Measurements from ENCODE around the gene P3H1.
"Not testable (repeated sequence)": the region's sequence is repeated elsewhere in the genome, so short reads cannot be mapped to it uniquely, and the experiment has no call there.

P3H1 gene

DNA sequence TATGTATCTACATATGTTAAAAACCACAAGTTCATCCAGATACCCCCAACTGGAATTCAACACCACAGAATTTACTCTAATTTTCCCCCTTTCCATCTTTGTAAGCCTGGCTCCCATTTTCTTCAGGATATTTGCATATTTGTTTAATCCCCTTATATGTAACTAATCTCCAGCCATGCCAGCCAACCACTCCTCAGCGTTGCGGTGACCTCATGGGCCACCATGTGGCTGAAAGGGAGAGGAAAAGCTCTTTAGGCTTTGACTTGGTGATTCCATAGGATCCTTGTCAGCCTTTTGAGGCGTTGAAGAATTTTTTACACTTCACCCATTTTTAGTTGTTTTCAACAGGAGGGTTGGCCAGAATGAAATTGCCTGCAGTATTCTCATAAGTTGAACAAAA, 36.8 kb downstream of the P3H1 start:
- no peak for DNase-seq (ENCODE audit: low read depth)

DNA sequence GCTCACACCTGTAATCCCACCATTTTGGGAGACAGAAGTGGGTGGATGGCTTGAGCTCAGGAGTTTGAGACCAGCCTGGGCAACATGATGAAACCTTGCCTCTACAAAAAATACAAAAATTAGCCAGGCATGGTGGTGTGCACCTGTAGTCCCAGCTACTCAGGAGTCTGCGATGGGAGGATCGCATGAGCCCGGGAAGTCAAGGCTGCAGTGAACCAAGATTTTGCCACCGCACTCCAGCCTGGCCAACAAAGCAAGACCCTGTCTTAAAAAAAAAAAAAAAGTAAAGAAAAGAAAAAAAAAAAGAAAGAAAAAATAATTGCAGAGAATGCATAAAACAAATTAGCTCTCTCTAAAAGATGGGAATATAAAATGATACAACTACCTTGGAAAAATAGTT, 41.0 kb downstream of the P3H1 start:
- not testable (repeated sequence) for DNase-seq (ENCODE audit: low read depth)

DNA sequence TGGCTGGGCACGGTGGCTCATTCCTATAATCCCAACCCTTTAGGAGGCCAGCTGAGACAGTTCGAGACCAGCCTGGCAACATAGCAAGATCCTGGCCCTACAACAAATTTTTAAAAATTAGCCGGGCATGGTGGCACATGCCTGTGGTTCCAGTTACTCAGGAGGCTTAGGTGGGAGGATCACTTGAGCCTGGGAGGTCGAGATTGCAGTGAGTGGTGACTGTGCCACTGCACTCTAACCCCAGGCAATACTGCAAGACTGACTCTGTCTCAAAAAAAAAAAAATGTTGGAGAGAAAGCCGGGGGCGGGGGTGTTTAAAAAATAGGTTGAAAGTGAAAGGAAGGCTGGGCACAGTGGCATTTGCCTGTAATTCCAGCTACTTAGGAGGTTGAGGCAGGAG, 43.3 kb downstream of the P3H1 start:
- no peak for DNase-seq (ENCODE audit: low read depth)

DNA sequence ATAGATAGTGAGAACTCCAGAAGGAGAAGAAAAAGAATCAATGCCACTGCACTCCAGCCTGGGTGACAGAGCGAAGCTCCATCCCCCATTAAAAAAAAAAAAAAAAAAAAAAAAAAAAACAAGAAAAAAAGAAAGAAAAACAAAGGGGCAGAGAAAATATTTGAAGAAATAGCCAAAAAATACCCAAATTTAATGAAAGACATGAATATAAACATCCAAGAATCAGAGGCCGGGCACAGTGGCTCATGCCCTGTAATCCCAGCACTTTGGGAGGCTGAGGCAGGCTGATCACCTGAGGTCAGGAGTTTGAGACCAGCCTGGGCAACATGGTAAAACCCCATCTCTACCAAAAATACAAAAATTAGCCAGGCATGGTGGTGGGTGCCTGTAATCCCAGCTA, 44.4 kb downstream of the P3H1 start:
- not testable (repeated sequence) for DNase-seq (ENCODE audit: low read depth)

DNA sequence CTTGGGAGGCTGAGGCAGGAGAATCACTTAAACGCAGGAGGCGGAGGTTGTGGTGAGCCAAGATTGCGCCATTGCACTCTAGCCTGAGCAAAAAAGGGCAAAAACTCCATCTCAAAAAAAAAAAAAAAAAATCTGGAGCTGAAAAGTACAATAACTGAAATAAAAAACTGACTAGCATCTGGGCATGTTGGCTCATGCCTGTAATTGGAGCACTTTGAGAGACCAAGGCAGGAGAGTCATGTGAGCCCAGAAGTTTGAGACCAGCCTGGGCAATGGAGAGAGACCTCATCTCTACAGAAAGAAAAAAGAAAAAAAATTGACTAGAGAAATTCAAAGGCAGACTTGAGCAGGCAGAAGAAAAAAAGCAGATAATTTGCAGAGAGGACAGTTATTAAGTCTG, 44.9 kb downstream of the P3H1 start:
- no peak for DNase-seq (ENCODE audit: low read depth)

DNA sequence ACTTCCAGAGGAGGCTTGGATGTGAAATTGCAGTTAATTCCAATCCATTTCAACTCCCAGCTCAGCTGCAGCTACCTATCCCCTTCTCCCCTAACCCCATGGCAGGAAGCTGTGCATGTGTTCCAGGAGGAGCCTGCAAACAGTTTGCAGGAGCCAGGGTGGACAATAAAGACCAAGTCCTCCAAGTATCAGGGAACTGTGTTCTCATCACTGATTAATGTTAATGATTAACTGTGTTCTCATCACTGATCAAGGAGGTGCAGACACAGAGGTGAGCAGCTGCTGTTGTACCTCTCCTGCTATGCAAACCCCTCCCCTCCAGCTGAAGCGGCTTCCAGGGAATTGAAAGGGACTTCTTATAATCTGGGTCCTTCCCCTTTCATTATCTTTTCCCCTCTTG, 46.0 kb downstream of the P3H1 start:
- DNase-seq (ENCODE audit: low read depth) = no peak

DNA sequence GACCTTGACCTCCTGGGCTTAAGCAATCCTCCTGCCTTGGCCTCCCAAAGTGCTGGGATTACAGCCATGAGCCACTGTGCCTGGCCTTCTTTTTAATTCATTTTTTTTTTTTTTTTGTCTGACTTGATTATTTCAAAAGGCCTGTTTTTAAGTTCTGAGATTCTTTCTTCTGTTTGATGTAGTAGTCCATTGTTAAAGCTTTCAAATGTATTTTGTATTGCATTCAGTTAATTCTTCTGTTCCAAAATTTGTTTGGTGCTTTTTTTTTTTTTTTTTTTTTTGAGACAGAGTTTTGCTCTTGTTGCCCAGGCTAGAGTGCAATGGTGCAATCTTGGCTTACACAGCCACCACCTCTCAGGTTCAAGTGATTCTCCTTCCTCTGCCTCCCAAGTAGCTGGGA, 52.4 kb downstream of the P3H1 start:
- DNase-seq (ENCODE audit: low read depth) = not testable (repeated sequence)

DNA sequence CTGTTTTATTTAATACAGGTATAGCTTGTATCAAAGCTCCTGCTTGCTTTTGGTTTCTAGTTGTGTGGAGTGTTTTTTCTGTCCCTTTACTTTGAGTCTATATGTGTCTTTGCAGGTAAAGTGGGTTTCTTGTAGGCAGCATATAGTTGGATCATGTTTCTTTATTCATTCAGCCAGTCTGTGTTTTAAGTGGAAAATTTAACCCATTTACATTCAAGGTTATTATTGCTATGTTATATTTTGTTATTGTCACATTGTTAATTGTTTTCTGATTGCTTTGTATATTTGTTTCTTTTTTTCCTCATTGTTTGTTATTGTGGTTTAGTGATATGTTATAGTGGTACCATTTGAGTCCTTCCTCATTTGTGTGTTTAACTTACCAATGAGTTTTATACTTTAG, 53.5 kb downstream of the P3H1 start:
- DNase-seq (ENCODE audit: low read depth) = no peak

DNA sequence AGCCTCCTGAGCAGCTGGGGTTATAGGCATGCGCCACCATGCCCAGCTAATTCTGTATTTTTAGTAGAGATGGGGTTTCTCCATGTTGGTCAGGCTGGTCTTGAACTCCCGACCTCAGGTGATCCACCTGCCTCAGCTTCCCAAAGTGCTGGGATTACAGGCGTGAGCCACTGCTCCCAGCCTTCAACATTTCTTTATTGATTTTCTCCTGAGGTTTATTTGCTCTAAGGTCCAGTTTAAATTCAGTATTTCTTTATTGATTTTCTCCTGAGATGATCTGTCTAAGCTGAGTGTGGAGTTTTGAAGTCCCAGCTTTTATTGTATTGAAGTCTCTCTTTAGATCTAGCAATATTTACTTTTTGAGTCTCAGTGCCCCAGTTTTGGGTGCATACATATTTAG, 54.0 kb downstream of the P3H1 start:
- not testable (repeated sequence) for DNase-seq (ENCODE audit: low read depth)

DNA sequence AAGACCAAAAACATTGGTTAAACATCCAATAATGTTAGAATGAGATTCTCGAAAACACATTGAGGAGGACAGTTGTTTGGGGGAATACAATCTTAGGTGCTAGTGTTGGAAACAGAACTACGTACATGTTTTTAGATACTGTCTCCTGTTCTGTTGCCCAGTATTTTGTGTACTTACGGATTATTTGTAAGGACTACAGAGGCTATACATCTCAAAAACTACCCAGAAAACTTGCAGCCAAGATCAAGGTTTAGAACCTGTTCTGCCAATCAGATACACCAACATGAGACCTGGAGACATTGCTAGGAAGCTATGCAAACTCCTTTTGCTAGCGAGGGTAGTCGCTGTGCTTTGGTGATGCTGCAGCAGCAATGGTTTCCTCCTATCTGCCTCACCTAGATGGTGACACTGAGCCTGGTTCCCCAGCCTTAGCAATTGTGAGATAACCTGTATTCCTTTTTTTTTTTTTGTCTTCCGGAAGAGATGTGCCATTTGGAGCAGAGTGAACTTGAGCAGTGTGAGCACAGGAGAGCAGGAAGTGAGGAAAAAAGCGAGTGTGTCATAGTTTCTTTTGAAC, 62.9 kb downstream of the P3H1 start:
- no peak for DNase-seq (ENCODE audit: low read depth)

DNA sequence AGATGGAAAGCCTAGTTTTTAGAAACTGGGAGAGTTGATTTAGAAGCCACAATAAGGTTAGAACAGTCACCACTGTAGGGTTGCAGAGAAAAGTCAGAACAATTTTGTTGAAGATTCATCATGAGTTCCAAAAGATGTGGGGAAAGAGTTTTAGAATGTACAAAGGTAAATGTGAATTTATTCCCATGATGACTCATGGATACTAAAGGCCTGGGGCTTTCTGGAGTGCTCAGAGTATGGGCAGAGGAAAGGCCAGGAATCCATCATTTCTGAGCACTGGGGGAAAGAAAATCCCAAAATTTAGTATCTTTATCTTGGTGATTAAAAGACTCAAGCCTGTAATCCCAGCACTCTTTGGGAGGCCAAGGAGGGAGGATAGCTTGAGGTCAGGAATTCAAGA, 66.8 kb downstream of the P3H1 start:
- no peak for DNase-seq (ENCODE audit: low read depth)

DNA sequence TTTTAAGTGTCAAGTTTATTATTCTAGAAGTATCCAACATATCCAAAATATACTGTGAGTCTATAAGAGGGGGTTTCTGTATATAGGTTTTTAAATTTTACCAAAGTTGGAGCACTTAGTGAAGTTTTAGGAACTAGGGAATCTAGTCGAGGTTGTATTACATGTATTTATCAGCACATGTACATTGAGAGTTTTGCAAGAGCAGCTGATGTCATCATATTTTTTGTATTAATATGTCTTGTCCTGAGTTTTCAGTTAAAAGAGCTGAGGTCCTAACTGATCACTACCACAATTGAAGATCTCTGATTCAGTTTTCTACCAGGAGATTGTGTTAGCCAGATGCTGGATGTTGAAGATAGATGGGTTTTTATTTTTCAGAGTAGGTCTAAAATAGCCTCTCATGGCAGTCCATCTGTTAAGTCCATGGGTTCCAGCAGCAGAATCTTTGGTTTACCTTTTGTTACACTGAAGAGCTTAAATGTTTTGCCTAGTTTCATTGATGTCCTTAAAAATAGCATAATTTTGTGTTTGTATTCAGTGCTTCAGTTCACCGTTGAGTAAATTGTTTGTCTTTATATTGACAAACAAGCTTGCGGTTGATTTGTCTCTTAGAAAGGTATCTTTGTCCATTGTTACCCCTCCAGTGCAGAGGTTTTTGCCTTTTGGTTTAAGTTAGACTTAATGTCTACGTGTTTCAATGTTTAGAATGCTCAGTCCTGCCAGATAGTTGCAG, 68.6 kb downstream of the P3H1 start:
- DNase-seq (ENCODE audit: low read depth) = no peak
